ENCODE results near the gene GALT. TPM values are rescaled to one million over a fixed set of nuclear protein-coding genes. Genes with fewer than 3 reads are reported as not detected.

GALT gene
- total RNA-seq, 1 experiment from 2014 or later, result 27.6 TPM

- Histone ChIP-seq H3K27ac (ENCODE audit: low read depth, low read length, poor library complexity, severe bottlenecking) (no peak overlapping the region), H3K9me3 (ENCODE audit: low read depth, low read length, poor library complexity, severe bottlenecking) (no peaks in the 10 kb centered on the region), H3K4me1 (ENCODE audit: insufficient read depth, low read length, poor library complexity, severe bottlenecking) (no peaks in the 10 kb centered on the region), H3K27me3 (replicated peaks; ENCODE audit: insufficient read depth, low read depth, low read length, poor library complexity) (no peaks in the 10 kb centered on the region), H3K36me3 (ENCODE audit: insufficient read depth, low read length, poor library complexity, severe bottlenecking) (peaks cover 3% of the 10 kb centered on the region), H3K4me3 (ENCODE audit: low read depth, low read length, poor library complexity, severe bottlenecking) (no peak overlapping the region)
- CTCF ChIA-PET, result interaction anchor here (1.2 kb wide), 1 partner anchor 32 kb away, joined by 4 read pairs; no protein-coding TSS in a partner anchor
- intact Hi-C loops (cut with micrococcal nuclease; ENCODE audit: unreplicated experiment), result no loop called here
- DNase-seq (ENCODE audit: low spot score), result no peak
- no TSS peak for BruUV-seq (replicated peaks)
- TF ChIP-seq CTCF (conservative IDR thresholded peaks at IDR 0.05; ENCODE audit: low read depth, low read length), result no peak
- POLR2A ChIA-PET (ENCODE audit: low non-redundant PET), result no interaction called here
These were observed 23.5 kb downstream of the GALT start for GRCh38 chr9:34669809-34670562.

GRCh38 chr9:34671307-34671706 is 24.8 kb downstream of the GALT start:
- Histone ChIP-seq H3K27ac (ENCODE audit: low read depth, low read length, poor library complexity, severe bottlenecking) (no peak overlapping the region), H3K36me3 (ENCODE audit: insufficient read depth, low read length, poor library complexity, severe bottlenecking) (peaks cover 3% of the 10 kb centered on the region), H3K9me3 (ENCODE audit: low read depth, low read length, poor library complexity, severe bottlenecking) (no peaks in the 10 kb centered on the region), H3K4me1 (ENCODE audit: insufficient read depth, low read length, poor library complexity, severe bottlenecking) (no peaks in the 10 kb centered on the region), H3K27me3 (replicated peaks; ENCODE audit: insufficient read depth, low read depth, low read length, poor library complexity) (no peaks in the 10 kb centered on the region), H3K4me3 (ENCODE audit: low read depth, low read length, poor library complexity, severe bottlenecking) (no peak overlapping the region)
- ChIA-PET CTCF (no interaction called here), POLR2A (ENCODE audit: low non-redundant PET) (no interaction called here)
- no peak for DNase-seq (ENCODE audit: low spot score)
- TF ChIP-seq CTCF (conservative IDR thresholded peaks at IDR 0.05; ENCODE audit: low read depth, low read length), result no peak
- no peak for TF ChIP-seq EZH2 (IDR thresholded peaks at IDR 0.05; ENCODE audit: borderline replicate concordance, low read depth, low read length, poor library complexity, severe bottlenecking)
- intact Hi-C loops (cut with micrococcal nuclease; ENCODE audit: unreplicated experiment), result no loop called here
- no TSS peak for BruUV-seq (replicated peaks)

- Histone ChIP-seq H3K36me3 (ENCODE audit: insufficient read depth, low read length, poor library complexity, severe bottlenecking) (no peaks in the 10 kb centered on the region), H3K4me3 (ENCODE audit: low read depth, low read length, poor library complexity, severe bottlenecking) (no peak overlapping the region), H3K27me3 (replicated peaks; ENCODE audit: insufficient read depth, low read depth, low read length, poor library complexity) (no peaks in the 10 kb centered on the region), H3K27ac (ENCODE audit: low read depth, low read length, poor library complexity, severe bottlenecking) (no peak overlapping the region), H3K4me1 (ENCODE audit: insufficient read depth, low read length, poor library complexity, severe bottlenecking) (no peaks in the 10 kb centered on the region), H3K9me3 (ENCODE audit: low read depth, low read length, poor library complexity, severe bottlenecking) (no peaks in the 10 kb centered on the region)
- DNase-seq (ENCODE audit: low spot score), result no peak
- no TSS peak for BruUV-seq (replicated peaks)
- TF ChIP-seq CTCF (conservative IDR thresholded peaks at IDR 0.05; ENCODE audit: low read depth, low read length) (no peak), EZH2 (IDR thresholded peaks at IDR 0.05; ENCODE audit: borderline replicate concordance, low read depth, low read length, poor library complexity, severe bottlenecking) (no peak)
- CTCF ChIA-PET, result interaction anchor here (0.6 to 1.4 kb wide), 2 partner anchors 28 to 314 kb away, joined by 5 read pairs; no protein-coding TSS in a partner anchor
- intact Hi-C loops (cut with micrococcal nuclease; ENCODE audit: unreplicated experiment), result loop anchor here (2.0 kb wide), 1 partner anchor 28 kb away; no protein-coding TSS in a partner anchor
- POLR2A ChIA-PET (ENCODE audit: low non-redundant PET), result no interaction called here
These were observed 28.0 kb downstream of the GALT start for GRCh38 chr9:34674440-34674839.

All from A673 (cell line).